ENCODE results near the gene CT45A8. TPM values are rescaled to one million over a fixed set of nuclear protein-coding genes. Genes with fewer than 3 reads are reported as not detected.
"Not testable (repeated sequence)": the region's sequence is repeated elsewhere in the genome, so short reads cannot be mapped to it uniquely, and the experiment has no call there.

Gene CT45A8
- not detected in 2 replicates for total RNA-seq (ENCODE audit: low replicate concordance)

- H3K27ac ChIP-seq; H3K4me3 ChIP-seq; H4K20me1 ChIP-seq (ENCODE audit: low read depth); H3F3A ChIP-seq (ENCODE audit: low read depth); H3K9me3 Mint-ChIP-seq; H3K27me3 ChIP-seq; H3K9me3 ChIP-seq (ENCODE audit: low read depth); H3K36me3 ChIP-seq; H3K4me1 Mint-ChIP-seq; H3K27ac Mint-ChIP-seq; H3K27me3 Mint-ChIP-seq (ENCODE audit: insufficient read depth, low read depth); DNase-seq (ENCODE audit: low spot score); H3K9ac ChIP-seq; H3K4me3 Mint-ChIP-seq; H3K4me2 ChIP-seq; H3K79me2 ChIP-seq (ENCODE audit: low read depth); H2AFZ ChIP-seq (replicated peaks); H3K36me3 Mint-ChIP-seq; H3K4me1 ChIP-seq: not testable (repeated sequence)
Measured at GRCh38 chrX:135854438-135854837, at the start of gene CT45A8. TSS of gene CT45A8 (minus strand) at chrX:135854538. CDS start at chrX:135850783, 3,755 bp downstream.

GRCh38 chrX:135893294-135893817 lies 39.0 kb upstream of the CT45A8 start, which contains the start of the genes CT45A10 and SAGE1:
TSS of gene CT45A10 (minus strand) at chrX:135893444. CDS start at chrX:135885344, 8,100 bp downstream.
TSS of gene SAGE1 (plus strand) at chrX:135893716. CDS start at chrX:135896243, 2,527 bp downstream.
- H3K27ac ChIP-seq = no peak within 1 kb of the TSS
- H3K9ac ChIP-seq = no peak within 1 kb of the TSS
- no peaks in the 10 kb centered on the region for H3K27me3 ChIP-seq
- Mint-ChIP-seq H3K4me3 (no peak within 1 kb of the TSS), H3K9me3 (peaks cover 15% of the 10 kb centered on the region), H3K27ac (no peak within 1 kb of the TSS), H3K36me3 (no peaks in the 10 kb centered on the region), H3K27me3 (ENCODE audit: insufficient read depth, low read depth) (peaks cover 4% of the 10 kb centered on the region), H3K4me1 (no peaks in the 10 kb centered on the region)
- no peaks in the 10 kb centered on the region for H4K20me1 ChIP-seq (ENCODE audit: low read depth)
- DNase-seq (ENCODE audit: low spot score) = no peak
- no peaks in the 10 kb centered on the region for H3K36me3 ChIP-seq
- no peaks in the 10 kb centered on the region for H3F3A ChIP-seq (ENCODE audit: low read depth)
- H2AFZ ChIP-seq (replicated peaks) = no peak within 1 kb of the TSS
- no peak within 1 kb of the TSS for H3K4me2 ChIP-seq
- H3K4me3 ChIP-seq = no peak within 1 kb of the TSS
- TF ChIP-seq EZH2 (IDR thresholded peaks at IDR 0.05) (no peak), EZH2phosphoT487 (IDR thresholded peaks at IDR 0.05) (no peak), CTCF (IDR thresholded peaks at IDR 0.05) (no peak)
- H3K4me1 ChIP-seq = no peaks in the 10 kb centered on the region
- H3K9me3 ChIP-seq (ENCODE audit: low read depth) = peaks cover 3% of the 10 kb centered on the region
- no peaks in the 10 kb centered on the region for H3K79me2 ChIP-seq (ENCODE audit: low read depth)

- no peak for DNase-seq (ENCODE audit: low spot score)
- Histone ChIP-seq H3K4me3 (no peak overlapping the region), H3K4me2 (no peak overlapping the region), H3K36me3 (no peaks in the 10 kb centered on the region), H3F3A (ENCODE audit: low read depth) (no peaks in the 10 kb centered on the region), H3K79me2 (ENCODE audit: low read depth) (no peaks in the 10 kb centered on the region), H3K4me1 (no peaks in the 10 kb centered on the region), H3K9ac (no peak overlapping the region), H2AFZ (replicated peaks) (no peak overlapping the region), H3K27me3 (no peaks in the 10 kb centered on the region), H3K9me3 (ENCODE audit: low read depth) (peaks cover 3% of the 10 kb centered on the region), H3K27ac (no peak overlapping the region), H4K20me1 (ENCODE audit: low read depth) (no peaks in the 10 kb centered on the region)
- Mint-ChIP-seq H3K36me3 (no peaks in the 10 kb centered on the region), H3K27me3 (ENCODE audit: insufficient read depth, low read depth) (peaks cover 4% of the 10 kb centered on the region), H3K4me3 (no peak overlapping the region), H3K9me3 (peaks cover 15% of the 10 kb centered on the region), H3K4me1 (no peaks in the 10 kb centered on the region), H3K27ac (no peak overlapping the region)
- no peak for TF ChIP-seq EZH2 (IDR thresholded peaks at IDR 0.05)
- no peak for TF ChIP-seq CTCF (IDR thresholded peaks at IDR 0.05)
- no peak for TF ChIP-seq EZH2phosphoT487 (IDR thresholded peaks at IDR 0.05)
Measured at GRCh38 chrX:135892781-135893180, 38.4 kb upstream of the CT45A8 start.

- no peak overlapping the region for H3K27ac ChIP-seq
- Mint-ChIP-seq H3K4me3 (no peak overlapping the region), H3K4me1 (no peaks in the 10 kb centered on the region), H3K27me3 (ENCODE audit: insufficient read depth, low read depth) (peaks cover 4% of the 10 kb centered on the region), H3K27ac (no peak overlapping the region), H3K9me3 (peaks cover 15% of the 10 kb centered on the region), H3K36me3 (no peaks in the 10 kb centered on the region)
- H3K4me3 ChIP-seq = no peak overlapping the region
- DNase-seq (ENCODE audit: low spot score) = no peak
- no peak overlapping the region for H2AFZ ChIP-seq (replicated peaks)
- H3K36me3 ChIP-seq = no peaks in the 10 kb centered on the region
- H3K27me3 ChIP-seq = no peaks in the 10 kb centered on the region
- no peaks in the 10 kb centered on the region for H3K4me1 ChIP-seq
- no peak overlapping the region for H3K4me2 ChIP-seq
- no peaks in the 10 kb centered on the region for H4K20me1 ChIP-seq (ENCODE audit: low read depth)
- no peaks in the 10 kb centered on the region for H3F3A ChIP-seq (ENCODE audit: low read depth)
- TF ChIP-seq EZH2 (IDR thresholded peaks at IDR 0.05) = no peak
- TF ChIP-seq EZH2phosphoT487 (IDR thresholded peaks at IDR 0.05) = no peak
- TF ChIP-seq CTCF (IDR thresholded peaks at IDR 0.05) = no peak
- H3K9ac ChIP-seq = no peak overlapping the region
- H3K9me3 ChIP-seq (ENCODE audit: low read depth) = peaks cover 3% of the 10 kb centered on the region
- H3K79me2 ChIP-seq (ENCODE audit: low read depth) = no peaks in the 10 kb centered on the region
Measured at GRCh38 chrX:135890087-135890585, 35.8 kb upstream of the CT45A8 start.

Measured in neural progenitor cell (in vitro differentiated cells).